Stimulated activated CD4-positive, alpha-beta T cell treated with anti-CD3 and anti-CD28 coated beads, Interleukin-2, amount 100 ng/mL, for 48 hours (primary cell): ENCODE measurements around the gene S100A14.

ENCODE experiments used
- DNase-seq, 2 donors: peaks; one replicate each; pipeline ENCODE4 v3.0.0-alpha.2; 2020

The S100A14 gene

GRCh38 chr1:153636312-153636711 is 20.2 kb upstream of the S100A14 start:
- DNase-seq, result no peak

DNA sequence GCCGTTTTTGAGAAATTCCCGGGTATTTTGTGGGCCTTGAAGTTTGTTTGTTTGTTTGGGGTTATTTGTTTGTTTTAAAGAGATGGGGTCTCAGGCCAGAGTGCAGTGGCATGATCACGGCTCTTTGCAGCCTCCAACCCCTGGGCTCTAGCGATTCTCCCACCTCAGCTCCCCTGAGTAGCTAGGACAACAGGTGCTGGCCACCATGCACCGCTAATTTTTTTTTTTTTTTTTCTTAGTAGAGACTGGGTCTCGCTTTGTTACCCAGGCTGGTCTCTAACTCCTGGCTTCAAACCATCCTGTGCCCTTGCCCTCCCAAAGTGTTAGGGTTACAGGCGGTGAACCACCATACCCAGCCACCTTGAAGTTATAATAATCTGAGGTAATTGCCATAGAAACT is 19.7 kb upstream of the S100A14 start:
- DNase-seq, result no peak

GRCh38 chr1:153633754-153634665 is 17.9 kb upstream of the S100A14 start, which contains the start of gene CHTOP:
Gene CHTOP, plus strand, starts transcription at chr1:153634066. Its CDS starts 2,523 bp downstream, at chr1:153636589.
- peak; percentile 96 to 98 for DNase-seq

- DNase-seq, result no peak
Observed at GRCh38 chr1:153633161-153633753, 17.1 kb upstream of the S100A14 start.

- no peak for DNase-seq
Observed at GRCh38 chr1:153631047-153632022, 15.2 kb upstream of the S100A14 start.

- no peak for DNase-seq
Observed at GRCh38 chr1:153630384-153630783, 14.3 kb upstream of the S100A14 start.

DNA sequence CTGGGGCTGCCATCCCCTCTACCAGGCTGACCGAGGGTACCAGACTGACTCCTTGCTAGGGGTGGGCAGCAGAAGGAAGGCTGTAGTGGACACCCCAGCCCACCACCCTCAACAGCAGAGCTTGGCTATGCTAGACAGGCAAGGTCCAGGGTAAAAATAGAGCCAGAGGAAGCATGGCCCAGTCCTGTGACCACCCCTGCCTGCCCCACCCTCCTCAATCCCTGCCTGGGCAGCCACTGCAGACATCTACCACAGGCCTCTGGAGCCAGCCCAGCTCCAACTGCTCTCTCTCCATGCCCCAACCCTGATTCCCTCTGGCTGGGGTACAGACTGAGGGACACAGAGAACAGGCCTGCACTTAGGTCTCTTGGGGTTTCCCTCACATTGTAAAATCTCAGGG is 13.8 kb upstream of the S100A14 start:
- DNase-seq, result no peak

- DNase-seq, result no peak
Observed at GRCh38 chr1:153629343-153629665, 13.2 kb upstream of the S100A14 start.

- DNase-seq, result no peak
Observed at GRCh38 chr1:153628638-153629342, 12.7 kb upstream of the S100A14 start.

DNA sequence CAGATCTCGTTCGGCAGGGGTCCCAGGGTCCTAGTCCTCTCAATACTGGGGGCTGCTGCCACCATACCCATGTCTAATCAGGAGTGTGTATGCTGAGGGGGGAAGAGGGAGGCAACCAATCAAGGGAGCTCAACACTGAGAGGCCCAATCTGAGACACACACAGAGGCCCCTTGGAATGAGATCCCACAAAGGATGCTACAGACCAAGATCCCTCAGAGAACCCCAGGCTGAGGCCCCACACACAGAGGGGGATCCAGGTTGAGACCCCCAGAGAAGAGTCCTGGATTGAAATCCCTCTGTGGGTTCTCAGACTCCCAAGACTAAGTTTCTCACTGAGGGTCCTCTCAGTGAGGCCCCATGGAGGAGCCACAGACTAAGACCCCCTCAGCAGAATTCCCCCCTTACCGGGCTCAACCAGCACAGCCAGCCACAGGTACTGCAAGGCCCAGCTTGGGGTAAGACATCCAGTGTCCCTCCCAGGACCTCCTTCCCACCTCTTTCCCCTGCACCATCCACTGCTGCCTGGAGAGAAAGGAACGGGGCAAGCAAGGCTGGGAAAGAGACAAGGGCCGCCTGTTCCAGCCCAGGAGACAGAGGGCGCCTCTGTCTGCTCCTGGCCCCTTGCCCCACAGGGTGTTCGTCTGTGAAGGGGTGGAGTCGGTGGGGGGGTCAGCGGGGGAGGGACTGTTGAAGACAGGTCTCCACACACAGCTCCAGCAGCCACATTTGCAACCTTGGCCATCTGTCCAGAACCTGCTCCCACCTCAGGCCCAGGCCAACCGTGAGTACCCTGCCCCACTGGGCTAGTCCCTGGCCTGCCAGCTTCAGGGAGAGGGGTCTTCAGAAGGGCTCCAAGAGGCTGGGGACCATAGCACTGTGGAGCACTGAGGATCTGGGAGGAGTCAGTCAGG is 11.8 kb upstream of the S100A14 start, which contains the start of gene S100A1:
S100A1 (plus strand) TSS at position 720 of the 912 bp plus-strand sequence. CDS start 2,088 bp downstream, outside the sequence.
- DNase-seq, result no peak

GRCh38 chr1:153626904-153627714 is 11.0 kb upstream of the S100A14 start, which contains the start of gene S100A13:
Gene S100A13, minus strand, starts transcription at chr1:153627505. Its CDS starts 1,033 bp downstream, at chr1:153626472.
- no peak for DNase-seq

GRCh38 chr1:153626477-153626903 is 10.4 kb upstream of the S100A14 start:
- DNase-seq, result no peak

GRCh38 chr1:153624965-153625611 is 9.0 kb upstream of the S100A14 start:
- no peak for DNase-seq

DNA sequence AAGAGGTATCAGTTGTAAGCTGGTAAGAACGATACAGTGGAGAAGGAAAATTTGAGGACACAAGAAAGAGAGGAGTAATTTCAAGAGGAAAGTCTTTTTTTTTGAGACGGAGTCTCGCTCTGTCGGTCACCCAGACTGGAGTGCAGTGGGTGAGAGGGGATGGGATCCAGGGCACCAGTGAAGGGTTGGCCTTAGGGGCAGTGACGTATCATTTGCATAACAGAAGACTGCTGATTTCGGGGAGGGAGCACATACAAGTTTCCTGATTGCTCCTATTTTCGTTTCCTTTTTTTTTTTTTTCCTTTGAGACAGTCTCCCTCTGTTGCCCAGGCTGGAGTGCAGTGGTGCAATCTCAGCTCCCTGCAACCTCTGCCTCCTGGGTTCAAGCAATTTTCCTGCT is 7.0 kb upstream of the S100A14 start:
- DNase-seq, result no peak

DNA sequence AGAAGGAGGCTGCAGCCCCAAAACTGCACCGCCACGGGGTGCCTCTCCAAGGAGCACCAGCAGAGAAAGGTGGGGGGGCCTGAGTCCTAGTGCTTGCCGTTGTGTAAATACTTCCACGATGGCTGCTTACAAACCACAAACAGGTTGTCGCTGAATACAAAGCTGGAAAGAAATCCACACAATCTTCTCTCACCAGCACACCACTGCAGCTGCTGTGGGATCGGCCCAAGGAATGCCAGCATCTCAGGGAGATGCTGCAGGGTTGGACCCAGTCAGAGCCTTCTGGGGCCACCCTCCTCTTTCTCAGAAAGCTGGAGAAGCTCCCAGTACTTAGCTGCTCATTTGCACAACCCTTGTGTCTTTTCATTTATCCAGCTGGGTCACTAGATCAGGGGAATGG is 3.0 kb upstream of the S100A14 start:
- DNase-seq, result no peak

DNA sequence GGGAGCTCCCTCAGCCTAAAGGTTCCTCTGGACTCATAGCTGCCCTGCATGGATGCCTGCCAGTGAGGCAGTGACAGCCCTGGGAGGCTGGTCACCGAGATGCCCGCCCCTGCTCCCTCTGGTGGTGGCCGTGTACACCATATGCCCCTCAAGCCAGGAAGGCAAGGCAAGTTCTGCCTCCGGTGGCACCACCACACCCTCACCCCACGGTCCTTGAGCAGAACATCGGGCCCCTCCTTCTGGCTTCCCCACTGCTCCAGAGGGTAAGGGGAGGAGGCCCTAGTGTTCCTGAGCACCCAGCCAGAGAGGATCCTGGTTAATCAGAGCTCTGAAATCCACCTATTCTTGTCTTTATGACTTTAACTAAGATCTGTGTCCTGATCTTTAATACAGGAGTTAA is 1.5 kb upstream of the S100A14 start:
- DNase-seq, result peak; percentile 63 to 75

DNA sequence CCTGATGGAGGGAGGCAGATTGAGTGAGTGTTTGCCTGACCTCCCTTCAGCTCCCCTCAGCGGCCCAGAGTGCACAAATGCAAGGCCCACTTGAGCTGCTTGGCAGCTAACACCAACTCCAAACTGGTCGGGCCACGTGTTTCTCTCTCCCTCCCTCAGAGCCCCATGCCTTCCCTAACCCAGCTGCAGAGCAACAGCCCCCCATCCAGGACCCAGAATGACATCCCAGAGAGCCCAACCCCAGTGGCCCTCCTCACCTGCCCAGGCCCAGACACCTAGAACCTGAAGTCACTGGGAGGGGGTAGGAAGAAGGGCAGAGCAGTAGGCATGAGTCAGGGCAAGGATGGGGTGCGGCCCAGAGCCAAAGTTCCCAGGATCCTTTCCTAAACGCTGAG is 789 bp upstream of the S100A14 start:
- DNase-seq, result no peak

GRCh38 chr1:153615406-153615805 is 719 bp downstream of the S100A14 start:
- no peak for DNase-seq

DNA sequence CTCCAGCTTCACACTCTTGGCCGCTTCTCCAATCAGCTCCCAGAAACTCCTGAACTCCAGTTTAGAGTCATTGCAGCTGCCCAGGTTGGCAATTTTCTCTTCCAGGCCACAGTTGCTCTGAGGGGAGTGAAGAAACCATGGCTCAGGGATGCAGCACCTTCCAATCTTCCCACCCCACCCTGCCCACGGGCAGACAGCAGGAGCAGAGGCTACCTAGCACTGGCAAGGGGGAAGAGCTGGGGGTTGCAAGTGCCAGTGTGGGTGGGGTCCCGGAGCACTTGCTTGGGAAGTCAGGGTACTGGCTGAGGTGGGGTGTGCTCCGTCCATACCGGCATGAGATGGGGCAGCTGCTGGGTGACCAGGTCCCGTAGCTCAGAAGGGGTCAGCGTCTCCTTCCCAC is 1.2 kb downstream of the S100A14 start:
- no peak for DNase-seq
